C4-2B (cell line): ENCODE results near the gene ERMN.

Experiments used
- ZFX ChIP-seq: fragments of 450-650 bp; IDR thresholded peaks from 2 replicates; pipeline ENCODE4 v1.6.1; 2017
- TF ChIP-seq, protein P1 (sequence below): fragments of 450-650 bp; conservative IDR thresholded peaks from 2 replicates; pipeline ENCODE4 v1.5.1; 2017; ENCODE audit warnings: mild to moderate bottlenecking

DNA sequence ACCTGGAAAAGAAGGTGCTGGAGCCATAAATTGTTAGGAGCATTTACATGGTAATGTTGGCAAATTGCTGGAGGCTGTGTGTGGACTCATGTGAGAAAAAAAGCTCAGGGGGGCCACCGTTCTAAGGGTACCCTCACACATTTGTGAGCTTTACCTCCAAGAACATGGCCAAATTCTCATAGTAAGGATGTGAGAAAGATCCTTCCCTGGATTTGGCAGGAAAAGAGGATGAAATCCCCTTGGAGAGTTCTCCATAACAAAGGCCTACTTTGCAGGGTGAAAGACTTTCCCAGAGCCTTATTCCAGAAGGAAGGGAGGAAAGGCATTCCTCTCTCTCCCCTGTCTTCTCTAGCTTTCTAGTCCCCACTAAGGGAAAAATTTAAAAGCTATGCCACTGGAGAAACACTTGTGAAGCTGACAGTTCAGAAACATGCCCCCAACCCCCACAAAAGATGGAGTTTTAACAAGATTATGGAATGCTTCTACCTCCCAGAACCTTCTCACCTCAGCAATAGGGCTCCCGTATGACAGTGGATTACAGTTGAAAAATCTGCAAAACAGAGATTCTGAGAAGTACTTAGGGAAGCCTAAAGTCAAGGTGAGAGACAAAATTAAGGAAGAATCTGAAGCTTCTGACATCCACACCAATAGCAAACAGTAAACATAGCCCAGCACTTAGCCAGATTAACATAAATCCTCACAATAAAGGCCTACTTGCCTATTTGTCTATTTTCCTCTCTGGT lies 20.2 kb upstream of the ERMN start:
- TF ChIP-seq, protein P1, sequence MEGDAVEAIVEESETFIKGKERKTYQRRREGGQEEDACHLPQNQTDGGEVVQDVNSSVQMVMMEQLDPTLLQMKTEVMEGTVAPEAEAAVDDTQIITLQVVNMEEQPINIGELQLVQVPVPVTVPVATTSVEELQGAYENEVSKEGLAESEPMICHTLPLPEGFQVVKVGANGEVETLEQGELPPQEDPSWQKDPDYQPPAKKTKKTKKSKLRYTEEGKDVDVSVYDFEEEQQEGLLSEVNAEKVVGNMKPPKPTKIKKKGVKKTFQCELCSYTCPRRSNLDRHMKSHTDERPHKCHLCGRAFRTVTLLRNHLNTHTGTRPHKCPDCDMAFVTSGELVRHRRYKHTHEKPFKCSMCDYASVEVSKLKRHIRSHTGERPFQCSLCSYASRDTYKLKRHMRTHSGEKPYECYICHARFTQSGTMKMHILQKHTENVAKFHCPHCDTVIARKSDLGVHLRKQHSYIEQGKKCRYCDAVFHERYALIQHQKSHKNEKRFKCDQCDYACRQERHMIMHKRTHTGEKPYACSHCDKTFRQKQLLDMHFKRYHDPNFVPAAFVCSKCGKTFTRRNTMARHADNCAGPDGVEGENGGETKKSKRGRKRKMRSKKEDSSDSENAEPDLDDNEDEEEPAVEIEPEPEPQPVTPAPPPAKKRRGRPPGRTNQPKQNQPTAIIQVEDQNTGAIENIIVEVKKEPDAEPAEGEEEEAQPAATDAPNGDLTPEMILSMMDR = no peak
- TF ChIP-seq ZFX = no peak
